IPS-20b (cell line): ENCODE results near the gene EXOC4.
"Not testable (repeated sequence)": the region's sequence is repeated elsewhere in the genome, so short reads cannot be mapped to it uniquely, and the experiment has no call there.

Experiments
- H3K27ac ChIP-seq: one replicate; pipeline ENCODE4 v1.5.1; 2013; ENCODE audit warnings: low read length
- H3K27me3 ChIP-seq: 2 replicates; pipeline ENCODE4 v1.6.1; 2013; ENCODE audit warnings: mild to moderate bottlenecking, low read length, inconsistent platforms; ENCODE audit not compliant: insufficient read depth
- H3K36me3 ChIP-seq: 2 replicates; pipeline ENCODE4 v1.6.1; 2013; ENCODE audit warnings: low read depth, mild to moderate bottlenecking, inconsistent platforms, low read length, moderate library complexity; ENCODE audit not compliant: insufficient read depth
- H3K4me1 ChIP-seq: 2 replicates; pipeline ENCODE4 v1.6.1; 2013; ENCODE audit warnings: mild to moderate bottlenecking, control low read depth, inconsistent platforms, low read length, moderate library complexity; ENCODE audit not compliant: insufficient read depth
- H3K4me3 ChIP-seq: 2 replicates; pipeline ENCODE4 v1.5.1; 2013; ENCODE audit warnings: mild to moderate bottlenecking, low read length, inconsistent platforms
- H3K9ac ChIP-seq: 2 replicates; pipeline ENCODE4 v1.6.1; 2013; ENCODE audit warnings: low read depth, mild to moderate bottlenecking, inconsistent platforms, low read length, moderate library complexity
- H3K9me3 ChIP-seq: 2 replicates; pipeline ENCODE4 v1.6.1; 2013; ENCODE audit warnings: mild to moderate bottlenecking, low read depth, low read length, inconsistent platforms; ENCODE audit not compliant: insufficient read depth

EXOC4 gene

DNA sequence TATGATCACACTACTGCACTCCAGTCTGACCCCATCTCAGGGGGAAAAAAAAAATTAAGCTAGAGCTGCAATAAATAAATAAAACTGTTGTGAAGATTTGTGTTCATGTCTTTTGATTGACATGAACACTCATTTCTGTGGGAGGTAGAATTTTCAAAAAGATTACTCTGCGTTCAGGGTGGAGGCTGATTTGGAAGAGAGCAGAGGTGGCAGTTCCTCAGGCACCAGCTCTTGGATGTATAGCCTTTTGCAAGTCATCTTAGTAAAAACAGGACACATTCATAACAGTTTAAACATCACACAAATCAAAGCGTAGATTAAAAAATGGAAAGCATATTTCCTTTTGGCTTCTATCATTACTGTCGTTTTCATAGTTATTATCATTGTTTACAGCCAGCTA, 630.7 kb downstream of the EXOC4 start:
- no peak overlapping the region for H3K27ac ChIP-seq
- no peaks in the 10 kb centered on the region for H3K27me3 ChIP-seq
- H3K36me3 ChIP-seq = no peaks in the 10 kb centered on the region
- 0 out of 2 replicates have a peak, but pooled peaks cover 5% of the 10 kb centered on the region for H3K4me1 ChIP-seq
- no peak overlapping the region for H3K9ac ChIP-seq
- H3K9me3 ChIP-seq = no peaks in the 10 kb centered on the region
- no peak overlapping the region for H3K4me3 ChIP-seq

DNA sequence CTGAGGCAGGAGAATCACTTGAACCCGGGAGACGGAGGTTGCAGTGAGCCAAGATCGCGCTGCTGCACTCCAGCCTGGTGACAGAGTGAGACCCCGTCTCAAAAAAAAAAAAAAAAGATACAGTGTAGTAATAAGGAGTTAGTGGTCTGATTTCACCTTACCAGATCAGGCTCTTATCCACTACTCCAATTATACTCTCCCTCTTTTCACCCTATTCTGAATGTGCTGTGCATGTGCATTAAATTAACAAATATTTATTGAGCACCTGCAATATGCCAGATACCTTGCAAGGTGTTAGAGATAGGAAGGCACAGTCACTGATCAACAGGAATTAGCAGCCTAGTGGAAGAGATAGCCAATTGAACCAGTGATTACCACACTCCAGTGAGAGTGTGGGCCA, 632.3 kb downstream of the EXOC4 start:
- H3K9me3 ChIP-seq = no peaks in the 10 kb centered on the region
- H3K4me1 ChIP-seq = 0 out of 2 replicates have a peak, but pooled peaks cover 2% of the 10 kb centered on the region
- H3K36me3 ChIP-seq = no peaks in the 10 kb centered on the region
- no peak overlapping the region for H3K27ac ChIP-seq
- no peak overlapping the region for H3K4me3 ChIP-seq
- H3K27me3 ChIP-seq = no peaks in the 10 kb centered on the region
- H3K9ac ChIP-seq = no peak overlapping the region

DNA sequence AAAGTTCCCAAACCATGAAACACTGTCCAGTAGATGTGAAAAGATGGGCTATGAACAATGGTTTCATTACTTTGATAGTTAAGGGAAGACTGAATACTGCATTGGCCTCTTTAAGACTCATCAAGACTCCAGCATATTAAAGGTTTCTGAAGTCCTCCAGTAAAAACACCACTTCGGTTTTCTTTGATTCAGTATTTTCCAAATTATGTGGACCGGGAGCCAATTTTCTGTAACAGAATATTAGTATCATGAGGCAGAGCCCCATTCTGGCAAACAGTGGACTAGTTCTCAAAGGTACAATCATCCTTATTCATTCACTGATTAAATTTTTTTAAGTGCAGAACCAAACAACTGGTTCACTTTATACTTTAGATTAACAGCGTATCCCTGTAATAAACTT, 633.2 kb downstream of the EXOC4 start:
- Histone ChIP-seq H3K4me1 (no peaks in the 10 kb centered on the region), H3K9ac (no peak overlapping the region), H3K36me3 (no peaks in the 10 kb centered on the region), H3K27me3 (no peaks in the 10 kb centered on the region), H3K27ac (no peak overlapping the region), H3K9me3 (no peaks in the 10 kb centered on the region), H3K4me3 (no peak overlapping the region)

DNA sequence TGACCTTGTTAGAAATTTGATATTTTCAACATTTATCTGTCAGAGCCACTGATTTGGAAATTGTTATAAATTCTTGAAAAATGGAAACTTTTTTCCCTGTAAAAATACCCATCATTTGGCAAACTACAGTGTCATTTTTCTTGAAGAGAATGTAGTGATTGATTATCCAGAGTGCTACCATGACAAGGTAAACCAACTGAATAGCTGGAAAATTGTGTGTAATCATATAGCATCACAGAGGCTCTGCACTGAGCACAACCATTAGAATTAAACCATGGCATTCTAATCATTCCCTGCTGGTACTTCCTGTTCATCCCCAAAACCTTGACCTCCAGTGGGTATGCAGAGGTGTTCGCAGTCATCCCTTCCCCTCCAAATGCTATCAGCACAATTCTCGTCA, 633.9 kb downstream of the EXOC4 start:
- Histone ChIP-seq H3K27me3 (no peaks in the 10 kb centered on the region), H3K9me3 (no peaks in the 10 kb centered on the region), H3K4me1 (no peaks in the 10 kb centered on the region), H3K4me3 (no peak overlapping the region), H3K9ac (no peak overlapping the region), H3K36me3 (no peaks in the 10 kb centered on the region), H3K27ac (no peak overlapping the region)

DNA sequence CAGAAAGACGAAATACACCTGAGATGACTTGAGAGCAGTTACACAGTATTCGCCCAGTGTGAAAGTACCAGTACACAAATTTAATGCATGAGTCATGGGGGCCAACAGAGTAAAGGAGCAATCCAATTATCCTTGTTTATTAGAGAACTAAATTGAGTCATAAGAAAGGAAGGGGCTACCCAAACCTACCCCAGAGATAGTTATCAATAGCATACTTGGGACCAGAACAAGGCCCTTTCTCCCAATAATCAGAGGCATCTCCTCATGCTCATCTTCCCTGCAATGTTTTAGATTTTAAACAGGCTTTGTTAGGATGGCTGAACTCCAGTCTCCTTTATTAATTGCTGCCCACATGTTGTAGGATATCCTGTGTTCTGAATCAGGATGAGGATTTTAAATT, 634.6 kb downstream of the EXOC4 start:
- H3K27me3 ChIP-seq = no peaks in the 10 kb centered on the region
- H3K4me1 ChIP-seq = no peaks in the 10 kb centered on the region
- no peaks in the 10 kb centered on the region for H3K36me3 ChIP-seq
- no peak overlapping the region for H3K9ac ChIP-seq
- H3K27ac ChIP-seq = no peak overlapping the region
- H3K9me3 ChIP-seq = no peaks in the 10 kb centered on the region
- no peak overlapping the region for H3K4me3 ChIP-seq

DNA sequence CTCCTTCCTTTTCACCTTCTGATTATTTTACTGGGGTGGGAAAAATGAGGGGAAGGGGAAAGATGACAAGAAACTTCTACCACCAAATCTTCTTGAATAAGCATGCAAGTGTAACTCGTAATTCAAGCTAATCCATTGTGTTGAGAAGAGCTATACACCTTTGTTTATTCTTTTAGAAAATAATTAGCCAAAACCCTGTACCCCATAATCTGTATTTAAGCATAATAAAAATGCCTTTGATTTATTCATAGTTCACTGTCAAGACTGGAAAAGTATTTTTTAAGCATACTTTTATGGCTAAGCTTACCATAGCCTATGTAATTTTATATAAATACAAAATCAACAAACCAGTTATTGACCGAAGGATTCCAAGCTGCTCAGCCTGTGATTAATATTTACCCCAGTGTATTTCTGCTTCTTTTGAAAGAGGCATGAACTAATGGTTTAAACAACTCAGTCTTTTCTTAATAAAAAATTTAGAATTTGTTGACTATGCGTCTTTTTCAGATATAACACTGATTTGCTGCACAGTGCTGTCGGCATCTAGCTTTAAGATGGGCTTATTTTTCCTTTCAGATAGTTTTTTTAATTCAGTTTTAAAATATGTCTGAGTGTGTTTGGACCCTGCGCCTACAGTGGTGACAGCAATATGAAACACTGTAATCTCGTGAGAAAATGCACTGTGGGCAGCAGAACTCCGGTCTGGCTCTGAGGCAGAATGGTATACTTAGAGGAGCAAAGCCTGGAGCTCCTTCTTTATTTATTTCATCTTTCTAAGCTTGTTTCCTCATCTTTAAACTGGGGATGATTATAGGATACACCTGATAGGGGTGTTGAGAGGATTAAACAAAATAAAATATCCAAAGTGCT, 635.4 kb downstream of the EXOC4 start:
- Histone ChIP-seq H3K9ac (no peak overlapping the region), H3K27me3 (no peaks in the 10 kb centered on the region), H3K9me3 (no peaks in the 10 kb centered on the region), H3K4me3 (no peak overlapping the region), H3K27ac (no peak overlapping the region), H3K36me3 (no peaks in the 10 kb centered on the region), H3K4me1 (no peaks in the 10 kb centered on the region)

DNA sequence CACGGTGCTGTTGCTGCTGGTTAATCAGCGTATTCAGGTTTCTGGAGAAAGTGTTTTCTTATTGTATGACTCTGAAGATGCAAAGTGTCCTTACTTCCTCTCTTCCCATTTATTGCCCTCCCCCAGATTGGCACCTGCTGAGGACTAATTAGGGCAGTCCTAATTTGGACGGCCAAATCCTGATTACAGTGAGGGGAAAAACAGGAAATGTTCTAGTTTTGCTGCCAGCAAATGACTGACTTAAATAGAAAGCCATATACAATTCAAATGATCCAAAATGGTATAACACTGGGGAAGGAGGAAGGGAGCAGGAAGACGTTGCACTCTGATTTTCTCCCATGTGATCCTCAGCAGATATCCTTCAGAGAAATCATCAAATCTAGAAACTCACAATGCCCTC, 651.9 kb downstream of the EXOC4 start:
- Histone ChIP-seq H3K9me3 (no peaks in the 10 kb centered on the region), H3K4me3 (no peak overlapping the region), H3K27me3 (no peaks in the 10 kb centered on the region), H3K27ac (no peak overlapping the region), H3K9ac (no peak overlapping the region), H3K4me1 (peaks cover 6% of the 10 kb centered on the region; the same call in 1 of the 2 replicates), H3K36me3 (no peaks in the 10 kb centered on the region)

DNA sequence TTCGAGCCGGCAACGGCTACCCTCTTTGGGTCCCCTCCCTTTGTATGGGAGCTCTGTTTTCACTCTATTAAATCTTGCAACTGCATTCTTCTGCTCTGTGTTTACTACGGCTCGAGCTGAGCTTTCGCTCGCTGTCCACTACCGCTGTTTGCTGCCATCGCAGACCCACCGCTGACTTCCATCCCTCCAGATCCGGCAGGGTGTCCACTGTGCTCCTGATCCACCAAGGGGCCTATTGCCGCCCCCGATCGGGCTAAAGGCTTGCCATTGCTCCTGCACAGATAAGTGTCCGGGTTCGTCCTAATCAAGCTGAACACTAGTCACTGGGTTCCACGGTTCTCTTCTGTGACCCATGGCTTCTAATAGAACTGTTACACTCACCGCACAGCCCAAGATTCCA, 653.7 kb downstream of the EXOC4 start:
- not testable (repeated sequence) for H3K27me3 ChIP-seq, H3K36me3 ChIP-seq, H3K27ac ChIP-seq, H3K4me1 ChIP-seq, H3K9me3 ChIP-seq, H3K4me3 ChIP-seq, H3K9ac ChIP-seq

DNA sequence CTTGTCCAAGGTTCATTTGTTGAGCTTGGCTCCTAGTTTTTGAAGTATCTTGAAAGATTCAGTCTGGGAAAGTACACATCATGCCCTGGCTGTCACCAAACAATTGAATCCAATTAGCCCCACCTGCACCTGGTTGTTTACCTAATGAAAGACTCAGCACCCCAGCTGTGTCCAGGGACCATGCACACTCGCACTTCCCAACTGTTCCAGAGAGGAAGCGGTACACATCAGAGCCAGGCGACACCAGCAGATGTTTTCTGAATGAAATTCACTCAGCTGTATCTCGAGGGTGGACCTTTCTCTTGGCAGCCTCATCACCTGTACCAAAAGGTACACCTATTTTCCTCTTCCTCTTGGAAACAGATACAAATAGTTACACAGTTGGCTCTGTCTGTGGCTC, 657.9 kb downstream of the EXOC4 start:
- Histone ChIP-seq H3K4me3 (no peak overlapping the region), H3K27me3 (no peaks in the 10 kb centered on the region), H3K4me1 (0 out of 2 replicates have a peak, but pooled peaks cover 2% of the 10 kb centered on the region), H3K27ac (no peak overlapping the region), H3K36me3 (no peaks in the 10 kb centered on the region), H3K9me3 (no peaks in the 10 kb centered on the region), H3K9ac (no peak overlapping the region)

DNA sequence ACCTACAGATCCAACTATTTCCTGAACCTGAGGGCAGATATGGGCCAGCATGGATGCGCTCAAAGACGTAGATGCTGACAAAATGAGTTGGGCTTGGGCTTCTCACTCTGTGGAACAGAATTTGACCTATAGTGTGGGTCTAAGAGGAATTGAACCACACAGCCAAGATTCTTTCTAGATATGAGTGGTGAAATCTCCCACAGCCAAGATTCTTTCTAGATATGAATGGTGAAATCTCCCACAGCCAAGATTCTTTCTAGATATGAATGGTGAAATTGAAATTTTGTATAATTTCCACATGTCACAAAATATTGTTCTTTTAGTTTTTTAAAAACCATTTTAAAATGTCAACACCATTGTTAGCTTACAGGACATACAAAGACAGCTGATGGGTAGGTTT, 658.8 kb downstream of the EXOC4 start:
- Histone ChIP-seq H3K9ac (no peak overlapping the region), H3K4me3 (no peak overlapping the region), H3K4me1 (0 out of 2 replicates have a peak, but pooled peaks cover 2% of the 10 kb centered on the region), H3K27ac (no peak overlapping the region), H3K36me3 (no peaks in the 10 kb centered on the region), H3K27me3 (no peaks in the 10 kb centered on the region), H3K9me3 (no peaks in the 10 kb centered on the region; the same call in 1 of the 2 replicates)

DNA sequence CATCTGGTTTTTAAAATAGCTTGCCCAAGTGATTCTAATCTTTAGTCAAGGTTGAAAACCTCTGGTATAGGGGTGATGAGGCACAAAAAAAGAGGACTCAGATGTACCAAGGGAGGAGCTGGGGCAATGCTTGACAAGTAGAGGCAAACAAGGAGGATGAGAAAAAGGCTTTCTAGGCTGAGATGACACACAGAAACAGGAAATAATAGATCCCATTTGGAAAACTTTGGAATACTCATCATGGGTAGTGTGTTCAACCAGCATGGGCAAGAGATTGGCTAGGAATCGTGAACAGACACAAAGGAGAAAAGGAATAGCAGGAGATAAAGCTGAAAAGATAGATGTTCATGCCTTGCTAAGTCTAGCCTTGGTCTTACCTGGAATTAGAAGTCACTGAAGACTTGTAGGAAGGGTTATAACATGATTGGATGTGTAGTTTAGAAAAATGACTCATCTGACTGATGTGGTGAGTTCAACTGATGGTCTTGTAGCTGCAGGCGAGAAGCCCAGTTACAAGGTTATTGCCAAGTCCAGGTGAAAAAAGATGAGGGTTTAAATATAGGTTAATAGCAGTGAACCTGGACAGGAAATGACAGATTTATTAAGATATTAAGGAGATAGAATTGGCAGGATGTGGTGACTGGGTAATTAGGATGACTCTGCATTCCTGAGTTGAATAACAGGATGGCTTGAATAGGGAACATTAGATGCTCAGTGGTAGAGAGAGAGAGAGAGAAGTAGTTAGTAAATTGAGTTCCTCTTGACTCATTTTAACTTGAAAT, 660.2 kb downstream of the EXOC4 start:
- no peak overlapping the region for H3K9ac ChIP-seq
- 0 out of 2 replicates have a peak, but pooled peaks cover 2% of the 10 kb centered on the region for H3K4me1 ChIP-seq
- H3K27ac ChIP-seq = no peak overlapping the region
- H3K4me3 ChIP-seq = no peak overlapping the region
- H3K9me3 ChIP-seq = no peaks in the 10 kb centered on the region; the same call in 1 of the 2 replicates
- H3K36me3 ChIP-seq = no peaks in the 10 kb centered on the region
- H3K27me3 ChIP-seq = no peaks in the 10 kb centered on the region

DNA sequence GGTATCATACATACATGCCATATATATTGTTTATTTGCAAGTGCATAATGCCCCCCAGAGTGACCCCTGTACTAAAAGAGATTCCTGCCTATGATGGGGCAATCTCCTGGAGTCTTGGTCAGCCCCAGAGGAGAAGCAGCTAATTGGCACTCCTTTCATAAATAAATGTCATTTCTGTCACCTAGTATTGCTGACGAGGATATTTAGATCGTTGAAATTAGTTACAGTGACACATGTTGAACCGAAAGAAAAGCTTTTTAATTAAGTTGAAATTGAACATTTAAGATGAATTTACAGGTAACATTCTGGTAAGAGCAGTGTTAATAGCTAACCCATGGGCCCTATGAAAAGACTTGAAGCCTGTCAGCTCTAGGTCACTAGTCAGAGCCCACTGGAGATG, 663.7 kb downstream of the EXOC4 start:
- Histone ChIP-seq H3K9me3 (no peaks in the 10 kb centered on the region; the same call in none of the 2 replicates), H3K4me3 (no peak overlapping the region), H3K27ac (no peak overlapping the region), H3K36me3 (no peaks in the 10 kb centered on the region), H3K4me1 (0 out of 2 replicates have a peak, but pooled peaks cover 2% of the 10 kb centered on the region), H3K27me3 (no peaks in the 10 kb centered on the region), H3K9ac (no peak overlapping the region)
